ENCODE data around the gene GPLD1.

The GPLD1 gene

DNA sequence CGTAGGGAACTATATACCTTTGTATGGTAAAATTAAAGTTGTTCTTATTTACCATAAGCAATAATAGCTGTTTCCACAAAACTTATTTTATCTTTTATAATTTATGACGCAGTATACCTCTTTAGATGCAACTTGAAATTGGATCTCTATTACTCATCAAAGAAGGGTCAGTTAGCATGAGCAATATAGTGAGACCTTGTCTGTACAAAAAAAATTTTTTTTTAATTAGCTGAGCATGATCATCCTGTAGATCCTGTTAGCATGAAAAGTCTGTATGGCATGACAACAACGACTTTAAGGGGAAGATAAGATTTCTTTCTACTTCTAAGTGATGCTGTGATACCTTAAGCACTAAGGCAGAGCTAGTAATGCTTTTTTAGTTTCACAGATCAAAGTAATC lies 11.3 kb upstream of the GPLD1 start:
- no peak for DNase-seq

DNA sequence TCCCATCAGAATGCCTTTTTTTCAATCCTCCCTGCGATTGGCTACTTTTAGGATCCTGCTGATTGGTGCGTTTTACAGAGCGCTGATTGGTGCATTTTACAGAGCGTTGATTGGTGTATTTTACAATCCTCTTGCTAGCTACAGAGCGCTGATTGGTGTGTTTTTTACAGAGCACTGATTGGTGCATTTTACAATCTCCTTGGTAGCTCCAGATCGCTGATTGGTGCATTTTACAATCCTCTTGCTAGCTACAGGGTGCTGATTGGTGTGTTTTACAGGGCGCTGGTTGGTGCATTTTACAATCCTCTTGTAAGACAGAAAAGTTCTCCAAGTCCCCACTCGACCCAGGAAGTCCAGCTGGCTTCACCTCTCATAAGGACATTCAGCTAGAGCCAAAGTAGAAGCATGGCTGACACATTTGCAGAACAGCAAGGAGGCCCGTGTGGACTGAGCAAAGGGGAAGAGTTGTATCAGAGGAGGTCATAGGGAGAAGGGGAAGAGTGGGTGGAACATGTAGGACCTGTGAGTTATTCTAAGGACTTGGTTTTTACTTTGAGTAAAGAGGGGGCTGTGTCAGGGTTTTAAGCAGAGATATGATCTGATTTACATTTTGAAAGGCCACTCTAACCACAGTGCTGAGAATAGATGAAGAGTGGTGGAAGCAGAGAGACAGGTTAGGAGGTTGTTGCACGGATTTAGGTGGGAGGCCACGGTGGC lies 8.0 kb upstream of the GPLD1 start:
- DNase-seq = no peak

GRCh38 chr6:24494821-24495795 lies 5.7 kb upstream of the GPLD1 start, which contains the start of gene ALDH5A1:
ALDH5A1 (plus strand) TSS chr6:24494969; CDS start chr6:24494997, 28 bp downstream.
- DNase-seq = peak; percentile 80

GRCh38 chr6:24493945-24494820 lies 4.8 kb upstream of the GPLD1 start:
- DNase-seq = peak; percentile 4

DNA sequence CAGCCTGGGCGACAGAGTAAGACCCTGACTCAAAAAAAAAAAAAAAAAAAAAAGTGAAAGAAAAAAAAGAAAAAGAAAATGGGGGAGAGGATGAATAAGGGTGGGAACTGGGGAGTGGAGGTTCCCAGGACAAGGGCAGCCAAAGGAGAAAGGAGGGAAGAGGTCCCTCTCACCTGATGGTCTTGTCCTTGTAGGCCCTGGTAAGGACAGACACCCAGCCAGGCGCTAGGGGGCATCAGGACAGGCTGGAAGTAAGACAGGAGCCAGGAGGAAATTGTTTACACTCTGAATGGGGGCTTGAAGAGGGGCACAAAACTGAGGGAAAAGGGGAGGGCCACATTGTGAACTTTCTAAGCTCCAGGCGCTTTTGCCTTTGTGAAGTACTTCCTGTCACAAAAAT lies 3.1 kb upstream of the GPLD1 start:
- peak; percentile 6 for DNase-seq

GRCh38 chr6:24490948-24491347 lies 1.6 kb upstream of the GPLD1 start:
- no peak for DNase-seq

DNA sequence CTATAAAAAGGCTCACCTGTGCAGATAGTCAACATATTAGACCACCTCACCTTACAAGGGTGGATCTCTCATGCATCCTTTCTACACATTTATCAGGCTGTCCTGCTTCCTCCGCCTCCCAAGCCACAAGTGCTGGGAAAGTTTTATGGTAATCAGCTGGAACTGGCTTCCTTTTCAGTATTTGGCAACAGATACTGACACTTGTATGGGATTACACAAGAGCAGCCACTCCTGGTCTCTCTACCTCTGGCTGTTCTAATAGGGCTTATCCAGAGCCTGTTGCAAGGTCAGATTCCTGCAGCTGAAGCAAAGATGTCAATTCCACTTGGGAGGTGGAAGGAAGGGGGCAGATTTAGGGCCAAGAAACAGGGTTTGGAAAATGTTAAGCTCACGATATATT lies 503 bp upstream of the GPLD1 start:
- no peak for DNase-seq

DNA sequence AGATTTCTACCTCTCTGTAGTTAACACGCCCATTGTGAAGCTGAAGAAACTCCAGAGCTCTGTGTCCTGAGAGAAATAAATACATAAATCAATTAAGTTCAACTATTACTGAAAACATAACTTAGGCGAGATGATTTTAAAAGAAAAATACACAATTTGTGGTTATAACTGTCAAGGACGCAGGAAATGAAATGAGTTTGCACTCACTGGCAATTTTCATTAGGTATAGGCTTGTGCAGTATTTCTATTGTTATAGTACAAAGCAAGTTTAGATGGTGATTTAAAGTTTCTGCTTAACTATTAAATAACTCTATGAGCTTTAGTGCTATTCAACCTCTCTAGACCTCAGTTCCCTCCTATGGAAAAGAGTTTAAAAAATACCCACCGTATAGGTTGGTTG lies 3.3 kb downstream of the GPLD1 start:
- no peak for DNase-seq

- DNase-seq = no peak
Observed at GRCh38 chr6:24484657-24485323, 4.6 kb downstream of the GPLD1 start.

GRCh38 chr6:24481449-24481848 lies 7.9 kb downstream of the GPLD1 start:
- no peak for DNase-seq

DNA sequence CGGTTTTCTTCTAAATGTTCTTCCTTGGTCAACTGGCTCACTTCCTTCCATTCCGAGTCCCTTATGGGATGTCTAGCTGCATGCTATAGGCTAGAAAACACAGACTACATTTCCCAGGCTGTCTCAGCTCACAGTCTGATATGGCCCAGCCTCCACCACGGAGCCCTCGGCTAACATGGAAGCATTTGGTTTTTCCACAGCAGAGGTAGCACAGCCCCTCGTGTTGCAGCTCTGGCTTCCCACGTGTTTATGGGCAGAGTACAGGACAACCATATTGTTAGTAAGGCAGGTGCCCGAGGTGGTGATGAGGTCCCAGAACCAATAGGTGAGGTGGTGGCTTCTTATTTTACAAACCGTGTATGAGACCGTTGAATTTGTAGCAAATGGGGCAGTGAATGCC lies 8.7 kb downstream of the GPLD1 start:
- DNase-seq = no peak

DNA sequence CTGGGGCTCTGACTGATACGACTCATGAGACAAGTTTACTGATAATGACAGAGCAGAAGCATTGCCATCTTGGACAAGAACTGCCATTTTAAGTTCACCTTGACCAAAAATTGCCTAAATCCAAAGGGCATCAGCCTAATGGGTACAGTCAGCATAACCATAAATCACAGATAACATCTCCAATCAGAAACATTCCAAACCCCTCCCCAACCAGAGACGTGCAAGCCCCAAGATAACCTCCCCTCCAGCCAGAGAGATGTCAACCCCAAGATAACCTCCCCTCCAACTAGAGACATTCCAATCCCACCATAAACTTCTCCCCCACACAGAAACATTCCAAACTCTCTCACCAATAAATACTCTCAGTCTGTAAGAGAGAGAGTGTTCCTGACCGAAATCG lies 10.5 kb downstream of the GPLD1 start:
- DNase-seq = no peak

- no peak for DNase-seq
Observed at GRCh38 chr6:24477070-24477469, 12.3 kb downstream of the GPLD1 start.

- DNase-seq = no peak
Observed at GRCh38 chr6:24476631-24477030, 12.7 kb downstream of the GPLD1 start.

DNA sequence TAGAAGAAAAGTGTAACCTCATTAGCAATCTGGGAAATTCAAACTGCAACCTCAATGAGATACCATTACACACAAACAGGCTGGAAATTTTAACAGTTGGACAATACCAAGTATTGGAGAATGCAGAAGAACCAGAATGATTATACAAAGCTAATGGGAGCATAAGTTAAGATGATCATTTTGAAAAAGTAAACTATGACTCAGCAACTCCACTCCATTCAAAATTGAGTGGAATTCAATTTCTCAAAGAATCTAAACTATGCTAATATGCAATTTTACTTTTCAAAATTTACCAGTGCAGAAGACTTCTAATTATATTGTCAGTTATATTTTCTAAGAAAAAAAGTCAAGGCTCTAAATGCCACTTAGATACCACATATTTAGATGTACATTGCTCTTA lies 17.2 kb downstream of the GPLD1 start:
- DNase-seq = no peak

DNA sequence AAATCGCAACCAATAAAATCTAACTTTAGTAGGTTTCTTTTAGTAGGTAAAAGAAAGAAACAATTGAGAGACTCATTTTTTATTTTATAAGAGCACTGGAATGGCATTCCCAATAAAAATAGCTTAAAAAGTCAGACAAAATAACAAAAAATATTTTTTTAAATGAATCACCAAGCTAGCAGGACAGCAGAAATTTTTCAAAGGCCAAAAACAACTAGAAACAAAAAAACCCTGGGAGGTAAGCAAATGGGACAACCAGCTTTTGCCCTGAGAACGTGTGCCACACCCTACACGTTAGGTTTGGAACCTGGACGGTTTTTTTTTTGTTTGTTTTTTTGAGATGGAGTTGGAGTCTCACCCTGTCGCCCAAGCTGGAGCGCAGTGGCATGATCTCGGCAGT lies 19.6 kb downstream of the GPLD1 start:
- no peak for DNase-seq

- DNase-seq = no peak
Observed at GRCh38 chr6:24464253-24465038, 24.9 kb downstream of the GPLD1 start.

DNA sequence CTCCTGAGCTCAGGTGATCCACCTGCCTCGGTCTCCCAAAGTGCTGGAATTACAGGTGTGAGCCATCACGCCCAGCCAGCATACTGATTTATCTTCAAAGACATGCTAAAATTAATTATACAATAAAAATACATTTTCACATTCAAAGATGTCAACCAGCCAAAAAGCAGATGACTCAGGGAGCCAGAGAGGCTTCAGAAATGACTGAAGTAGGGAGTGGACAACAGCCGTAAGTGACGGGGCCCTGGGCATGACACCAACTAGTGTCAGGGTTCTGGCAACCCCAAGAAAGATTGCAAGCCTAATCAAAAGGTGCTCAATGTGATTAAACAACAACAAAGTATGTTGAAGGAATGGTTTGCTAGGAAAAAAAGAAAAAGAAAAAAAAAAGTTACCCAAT lies 28.4 kb downstream of the GPLD1 start:
- DNase-seq = no peak

DNA sequence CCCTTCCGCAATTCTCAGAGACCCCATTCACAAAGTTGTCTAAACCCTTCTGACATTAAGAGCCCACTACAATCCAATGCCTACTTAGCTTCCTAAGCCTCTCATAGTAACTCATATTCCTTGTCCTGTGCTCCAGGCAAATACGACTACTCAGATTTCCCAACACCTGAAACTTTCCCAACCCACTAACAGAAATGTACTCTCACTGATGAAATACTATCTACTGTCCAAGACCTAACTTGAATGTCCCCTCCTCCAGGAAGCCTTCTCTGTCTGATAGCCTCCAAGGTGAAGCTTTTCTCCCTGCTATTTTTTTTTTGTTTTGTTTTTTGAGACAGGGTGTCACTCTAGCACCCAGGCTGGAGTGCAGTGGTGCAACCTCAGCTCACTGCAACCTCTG lies 30.4 kb downstream of the GPLD1 start:
- DNase-seq = no peak

GRCh38 chr6:24458134-24458533 lies 31.2 kb downstream of the GPLD1 start:
- DNase-seq = no peak

DNA sequence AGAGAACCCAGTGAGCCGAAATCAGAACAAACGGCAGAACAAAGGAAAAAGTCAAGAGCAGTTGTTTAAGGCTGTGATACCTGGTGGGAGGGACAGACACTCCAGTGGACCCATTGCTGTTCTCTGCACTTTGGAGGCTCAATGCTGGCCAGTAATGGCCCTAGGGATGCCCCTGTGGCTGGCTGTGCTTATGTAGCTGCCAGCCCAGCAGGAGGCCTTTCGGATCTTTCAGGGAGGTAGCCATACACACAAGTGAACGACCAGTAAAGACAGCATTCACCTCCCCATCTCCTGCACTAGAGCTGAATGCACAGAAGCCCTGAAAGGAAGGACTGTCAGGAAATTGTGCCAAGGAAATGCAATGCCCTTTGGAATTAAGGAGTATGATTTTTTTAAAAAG lies 34.3 kb downstream of the GPLD1 start:
- no peak for DNase-seq

DNA sequence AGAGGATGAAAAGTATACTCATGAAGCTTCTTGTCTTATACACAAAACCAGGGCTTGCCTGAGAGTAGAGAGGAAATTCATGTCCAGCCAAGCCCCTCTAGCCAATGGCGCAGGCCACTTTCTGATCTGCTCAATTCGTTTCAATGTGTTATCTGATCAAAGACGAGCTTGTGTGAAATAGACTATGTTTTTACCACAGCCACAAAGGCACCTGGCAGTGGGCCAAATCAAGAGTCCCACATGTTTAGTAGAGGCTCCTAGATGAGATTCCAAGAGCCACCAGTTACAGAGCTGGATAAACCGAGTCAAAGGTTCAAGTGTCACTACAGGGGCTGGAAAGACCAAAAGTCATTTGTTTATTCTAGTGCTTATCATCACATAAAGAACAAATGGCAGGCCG lies 34.9 kb downstream of the GPLD1 start:
- DNase-seq = no peak
